Vagina (tissue), 2 donors: ENCODE results near the gene LPIN3. TPM values are rescaled to one million over a fixed set of nuclear protein-coding genes. Genes with fewer than 3 reads are reported as not detected.
A peak's percentile ranks its signal among the peaks of the same experiment; 100 is the strongest.
"Not testable (repeated sequence)": the region's sequence is repeated elsewhere in the genome, so short reads cannot be mapped to it uniquely, and the experiment has no call there.

Source experiments
- DNase-seq, 2 donors: peaks; one replicate each; pipeline ENCODE4 v3.0.0-alpha.2; 2017; ENCODE audit errors: extremely low spot score in 2 of 2
- H3K27ac ChIP-seq: fragments of 200-600 bp; sonication (generic); one replicate; pipeline ENCODE4 v1.5.1; 2019
- H3K27me3 ChIP-seq: fragments of 200-600 bp; sonication (generic); one replicate; pipeline ENCODE4 v1.5.1; 2019
- H3K36me3 ChIP-seq, 2 donors: fragments of 200-600 bp; sonication (generic); one replicate each; pipeline ENCODE4 v1.5.1; 2017 to 2019
- H3K4me1 ChIP-seq: fragments of 200-600 bp; sonication (generic); one replicate; pipeline ENCODE4 v1.5.1; 2019
- H3K4me3 ChIP-seq, 2 donors: fragments of 200-600 bp; sonication (generic); 1 replicate in 1 of 2; 2 replicates in 1 of 2; pipeline ENCODE4 v1.5.1; 2016 to 2019
- H3K9me3 ChIP-seq: fragments of 200-600 bp; sonication (generic); one replicate; pipeline ENCODE4 v1.5.1; 2019
- CTCF ChIP-seq, 3 experiments: fragments of 450-650 bp in 2 of 3; fragments of 200-600 bp in 1 of 3; sonication (generic) in 1 of 3; IDR thresholded peaks; one replicate each; pipeline ENCODE4 v1.5.1; 2017 to 2019; ENCODE audit warnings: antibody characterized with exemption in 3 of 3, mild to moderate bottlenecking in 2 of 3, moderate library complexity in 2 of 3
- POLR2A ChIP-seq, 2 donors: fragments of 450-650 bp; IDR thresholded peaks; one replicate each; pipeline ENCODE4 v1.6.1; 2017; ENCODE audit warnings: antibody characterized with exemption in 2 of 2, mild to moderate bottlenecking in 2 of 2, moderate library complexity in 2 of 2
- POLR2AphosphoS5 ChIP-seq, 2 donors: sonication (generic); formaldehyde crosslinking; IDR thresholded peaks; one replicate each; pipeline ENCODE4 v1.9.0; 2017; ENCODE audit warnings: antibody characterized with exemption in 2 of 2, mild to moderate bottlenecking in 2 of 2, low read depth in 1 of 2; ENCODE audit not compliant: insufficient read depth in 1 of 2
- intact Hi-C: fragments of 100-400 bp; cut with DNase I; formaldehyde crosslinking; loops from one replicate; pipeline ENCODE4 v1.15.1; 2023
- total RNA-seq: library from RNA; depleted of rRNA; stranded (reverse); fragments of >200 nt; gene quantifications from one replicate; pipeline ENCODE4 v1.2.3, GENCODE V29; 2016

The LPIN3 gene
- total RNA-seq, 1 donor from 2014 or later: 82.3 TPM

- Histone ChIP-seq H3K9me3 (no peaks in the 10 kb centered on the region), H3K27ac (peak overlapping the region; percentile 67), H3K4me1 (peaks cover 17% of the 10 kb centered on the region), H3K4me3 (no peak overlapping the region), H3K36me3 (no peaks in the 10 kb centered on the region), H3K27me3 (no peaks in the 10 kb centered on the region)
- TF ChIP-seq POLR2A (IDR thresholded peaks at IDR 0.05) (no peak), CTCF (IDR thresholded peaks at IDR 0.05) (no peak), POLR2AphosphoS5 (IDR thresholded peaks at IDR 0.05; ENCODE audit: insufficient read depth in 1 of 2, low read depth in 1 of 2) (no peak)
- intact Hi-C loops: no loop called here
- no peak for DNase-seq
Measured at GRCh38 chr20:41308290-41308711, 32.3 kb upstream of the LPIN3 start.

- Histone ChIP-seq H3K4me3 (no peak overlapping the region), H3K27me3 (no peaks in the 10 kb centered on the region), H3K9me3 (no peaks in the 10 kb centered on the region), H3K27ac (peak overlapping the region; percentile 67), H3K4me1 (peaks cover 17% of the 10 kb centered on the region), H3K36me3 (no peaks in the 10 kb centered on the region)
- no peak for DNase-seq
- no peak for TF ChIP-seq CTCF (IDR thresholded peaks at IDR 0.05)
- peak in 1 of 2 donors; percentile 30 for TF ChIP-seq POLR2AphosphoS5 (IDR thresholded peaks at IDR 0.05; ENCODE audit: insufficient read depth in 1 of 2, low read depth in 1 of 2)
- TF ChIP-seq POLR2A (IDR thresholded peaks at IDR 0.05): no peak
- intact Hi-C loops: no loop called here
Measured at GRCh38 chr20:41308726-41309413, 31.8 kb upstream of the LPIN3 start.

- TF ChIP-seq POLR2AphosphoS5 (IDR thresholded peaks at IDR 0.05; ENCODE audit: insufficient read depth in 1 of 2, low read depth in 1 of 2) (no peak), POLR2A (IDR thresholded peaks at IDR 0.05) (no peak), CTCF (IDR thresholded peaks at IDR 0.05) (no peak)
- Histone ChIP-seq H3K4me3 (no peak overlapping the region), H3K9me3 (no peaks in the 10 kb centered on the region), H3K27me3 (no peaks in the 10 kb centered on the region), H3K27ac (peak overlapping the region; percentile 67), H3K4me1 (peaks cover 25% of the 10 kb centered on the region), H3K36me3 (no peaks in the 10 kb centered on the region)
- no peak for DNase-seq
- intact Hi-C loops: no loop called here
Measured at GRCh38 chr20:41309817-41310216, 30.8 kb upstream of the LPIN3 start.

- DNase-seq: peak in 1 of 2 donors; percentile 27
- H3K4me1 ChIP-seq: peaks cover 45% of the 10 kb centered on the region
- intact Hi-C loops, H3K36me3 ChIP-seq, H3K4me3 ChIP-seq, H3K27me3 ChIP-seq, H3K27ac ChIP-seq, H3K9me3 ChIP-seq: not testable (repeated sequence)
Measured at GRCh38 chr20:41312009-41312408, 28.6 kb upstream of the LPIN3 start.

- Histone ChIP-seq H3K4me3 (no peak overlapping the region), H3K9me3 (no peaks in the 10 kb centered on the region), H3K4me1 (peaks cover 38% of the 10 kb centered on the region), H3K27me3 (no peaks in the 10 kb centered on the region), H3K27ac (peak overlapping the region; percentile 88), H3K36me3 (no peaks in the 10 kb centered on the region)
- DNase-seq: no peak
- intact Hi-C loops: no loop called here
- TF ChIP-seq CTCF (IDR thresholded peaks at IDR 0.05) (no peak), POLR2AphosphoS5 (IDR thresholded peaks at IDR 0.05; ENCODE audit: insufficient read depth in 1 of 2, low read depth in 1 of 2) (no peak), POLR2A (IDR thresholded peaks at IDR 0.05) (no peak)
Measured at GRCh38 chr20:41314386-41314785, 26.2 kb upstream of the LPIN3 start.
